ENCODE measurements around the gene LIN7A. TPM values are rescaled to one million over a fixed set of nuclear protein-coding genes. Genes with fewer than 3 reads are reported as not detected.

LIN7A gene
- polyA plus RNA-seq, 10 donors, result 1.9 to 7.0 (median 2.8) TPM

GRCh38 chr12:80860928-80861327 lies 76.8 kb downstream of the LIN7A start:
- DNase-seq, result no peak

DNA sequence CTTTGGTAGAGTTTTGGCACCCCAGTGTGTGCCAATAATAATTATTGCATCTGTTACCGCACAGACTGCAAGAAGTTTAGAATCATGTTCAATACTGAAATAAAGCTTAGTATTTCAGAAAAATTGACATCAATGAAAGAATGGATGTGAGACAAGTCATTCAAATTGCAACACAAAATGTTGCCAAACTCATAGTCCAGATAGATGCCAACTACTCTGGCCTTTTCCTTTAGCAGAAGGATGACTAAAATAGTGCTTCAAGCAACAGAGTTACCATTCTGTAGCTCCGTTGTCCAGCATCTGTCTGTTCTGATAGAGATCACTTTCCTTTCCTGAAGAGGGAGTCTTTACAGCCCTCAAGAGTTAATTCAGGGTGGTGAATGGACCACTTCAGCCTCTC lies 77.5 kb downstream of the LIN7A start:
- DNase-seq, result no peak

DNA sequence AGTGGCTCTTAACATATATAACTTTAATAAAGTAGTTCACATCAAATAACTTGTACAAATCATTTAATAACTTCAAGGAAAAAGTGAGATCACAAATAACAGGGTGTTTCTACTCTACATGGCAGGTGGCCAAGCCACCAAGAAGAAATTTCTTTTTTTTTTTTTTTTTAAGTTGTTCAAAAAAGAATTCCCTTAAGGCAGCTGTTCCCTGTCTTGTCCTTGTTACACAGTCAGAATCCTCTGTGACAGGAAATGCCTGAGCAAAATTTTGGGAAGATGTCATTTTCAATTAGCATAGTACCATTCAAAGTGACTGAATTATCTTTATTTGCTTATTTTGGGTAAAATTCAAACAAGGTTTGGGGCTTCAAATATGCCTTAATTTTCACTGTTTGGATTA lies 79.4 kb downstream of the LIN7A start:
- DNase-seq, result no peak

GRCh38 chr12:80857311-80857710 lies 80.4 kb downstream of the LIN7A start:
- peak in 1 of 3 donors; percentile 41 for DNase-seq

DNA sequence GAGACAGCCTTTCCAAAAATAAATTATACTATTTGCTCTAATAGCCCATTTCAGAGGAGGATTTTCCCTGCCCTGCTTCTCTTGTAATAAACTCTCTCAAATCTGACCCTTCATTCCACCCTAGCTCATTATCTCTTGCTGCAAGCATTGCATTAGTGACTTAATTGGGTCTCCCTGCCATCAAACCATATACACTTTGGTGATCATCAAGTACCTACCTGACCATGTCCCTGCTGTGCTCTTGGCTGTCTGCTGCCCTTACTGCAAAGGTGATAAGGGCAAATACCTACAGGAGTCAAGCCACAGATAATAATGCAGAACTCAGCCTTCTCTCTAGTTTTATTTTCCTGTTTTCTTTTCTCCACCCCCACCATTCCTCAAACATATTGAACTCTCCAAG lies 88.4 kb downstream of the LIN7A start:
- DNase-seq, result no peak

DNA sequence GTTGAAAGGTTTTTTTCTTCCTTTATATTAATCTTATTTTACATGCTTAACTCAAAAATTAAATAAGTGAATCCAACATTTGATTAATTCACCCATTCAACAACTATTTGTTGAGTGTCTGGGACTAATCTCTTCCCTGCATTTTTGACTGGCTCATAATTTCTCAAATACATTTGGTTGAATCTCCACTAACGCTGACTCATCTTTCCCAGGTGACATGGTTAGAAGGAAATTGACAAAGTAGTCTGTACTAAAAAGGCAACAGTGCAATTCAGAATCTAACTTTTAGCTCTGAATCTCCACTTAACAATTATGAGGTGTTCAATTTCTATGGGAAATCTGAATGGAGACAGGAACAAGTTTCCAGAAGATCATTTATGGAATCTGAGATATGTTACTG lies 88.9 kb downstream of the LIN7A start:
- DNase-seq, result no peak

DNA sequence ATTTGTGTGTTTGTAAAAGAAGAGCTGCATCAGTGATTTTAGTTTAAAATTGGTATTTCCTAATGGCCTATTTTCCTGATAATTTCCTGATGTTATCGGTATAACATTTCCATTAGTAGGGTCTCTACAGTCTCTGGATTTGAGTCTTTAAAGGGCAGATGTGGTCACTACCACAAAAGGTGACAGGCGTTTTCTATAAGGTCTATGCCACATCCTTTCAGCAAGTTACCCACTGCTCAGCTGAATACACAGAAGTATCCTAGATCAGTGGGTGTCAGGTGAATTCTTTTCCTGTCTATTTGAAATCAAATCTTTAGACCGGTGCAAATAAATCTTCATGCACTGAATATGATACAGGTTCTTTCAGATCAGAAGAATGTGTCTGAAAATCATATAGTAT lies 90.2 kb downstream of the LIN7A start:
- no peak for DNase-seq

DNA sequence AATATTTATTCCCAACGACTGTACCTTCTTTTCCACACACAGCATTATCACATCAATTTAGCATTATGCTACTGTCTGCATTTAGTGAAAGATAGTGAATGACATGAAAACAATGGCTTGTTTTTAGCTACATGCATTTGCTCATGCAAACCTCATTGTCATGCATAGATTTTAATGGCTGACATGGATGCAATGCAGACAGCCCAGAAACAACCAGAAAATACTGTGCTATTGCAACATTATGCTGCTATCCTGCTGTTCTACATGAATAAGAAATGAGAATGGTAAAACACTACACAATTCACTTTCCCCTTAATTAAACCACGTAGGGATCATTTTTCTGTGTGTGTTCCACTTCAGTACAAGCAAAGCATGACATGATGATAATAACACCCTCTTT lies 90.8 kb downstream of the LIN7A start:
- no peak for DNase-seq

- no peak for DNase-seq
Observed at GRCh38 chr12:80845639-80846038, 92.1 kb downstream of the LIN7A start.

- no peak for DNase-seq
Observed at GRCh38 chr12:80843969-80844368, 93.8 kb downstream of the LIN7A start.

GRCh38 chr12:80838708-80839107 lies 99.0 kb downstream of the LIN7A start:
- no peak for DNase-seq

DNA sequence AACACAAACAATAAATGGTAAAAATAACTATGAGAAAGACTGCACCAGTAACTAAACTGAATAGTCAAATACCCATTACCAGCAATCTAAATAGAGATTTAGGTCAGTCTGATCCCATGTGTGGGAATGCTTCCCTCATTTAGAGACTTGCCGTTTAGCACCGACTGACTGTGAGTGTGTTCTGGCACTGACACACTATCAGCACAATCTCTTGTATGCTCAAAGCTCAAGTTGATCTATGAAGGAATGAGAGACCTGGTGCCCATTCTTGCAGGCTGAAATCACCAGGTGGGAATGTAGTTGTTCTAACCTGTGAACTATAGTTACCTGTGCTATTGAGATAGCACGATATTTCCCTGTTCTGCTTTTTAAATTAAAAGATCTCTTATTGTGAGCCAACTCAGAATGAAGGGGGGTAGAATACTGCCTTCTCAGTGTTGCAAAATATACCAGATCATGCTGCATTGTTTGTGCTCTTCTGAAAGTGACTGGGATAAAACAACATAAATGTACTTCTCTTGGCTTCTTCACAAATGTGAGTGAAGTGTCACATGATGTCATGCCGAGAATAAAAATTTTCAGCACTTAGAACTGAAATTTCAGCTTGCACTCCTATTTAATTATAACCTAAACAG lies 99.6 kb downstream of the LIN7A start:
- no peak for DNase-seq

DNA sequence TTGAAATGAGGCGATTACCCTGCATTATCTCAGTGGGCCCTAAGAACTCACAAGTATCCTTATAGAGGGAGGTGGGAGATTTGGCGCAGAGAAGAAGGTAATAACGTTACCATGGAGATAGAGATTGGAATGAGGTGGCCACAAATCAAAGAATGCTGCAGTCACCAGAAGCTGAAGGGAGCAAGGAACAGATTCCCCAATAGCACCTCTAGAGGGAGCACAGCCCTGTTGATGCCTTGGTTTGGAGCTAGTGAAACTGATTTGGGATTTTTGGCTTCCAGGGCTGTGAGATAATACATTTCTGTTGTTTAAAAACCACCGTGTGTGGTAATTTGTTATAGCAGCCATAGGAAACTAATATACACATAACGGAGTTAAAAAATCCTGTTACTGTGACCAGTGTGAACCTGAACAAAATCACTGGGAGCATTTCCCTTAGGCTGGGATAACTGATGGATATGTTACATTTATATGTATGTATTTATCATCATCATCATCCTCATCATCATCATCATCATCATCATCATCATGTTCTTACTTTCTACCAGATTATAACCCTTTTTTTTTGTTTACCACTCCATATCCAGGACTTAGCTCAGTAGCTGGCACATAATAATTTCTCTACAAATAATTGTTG lies 100.3 kb downstream of the LIN7A start:
- peak; percentile 34 to 59 (median 40) for DNase-seq

- DNase-seq, result no peak
Observed at GRCh38 chr12:80834724-80835123, 103.0 kb downstream of the LIN7A start.

GRCh38 chr12:80830533-80831088 lies 107.1 kb downstream of the LIN7A start:
- no peak for DNase-seq

GRCh38 chr12:80829767-80830166 lies 108.0 kb downstream of the LIN7A start:
- no peak for DNase-seq

DNA sequence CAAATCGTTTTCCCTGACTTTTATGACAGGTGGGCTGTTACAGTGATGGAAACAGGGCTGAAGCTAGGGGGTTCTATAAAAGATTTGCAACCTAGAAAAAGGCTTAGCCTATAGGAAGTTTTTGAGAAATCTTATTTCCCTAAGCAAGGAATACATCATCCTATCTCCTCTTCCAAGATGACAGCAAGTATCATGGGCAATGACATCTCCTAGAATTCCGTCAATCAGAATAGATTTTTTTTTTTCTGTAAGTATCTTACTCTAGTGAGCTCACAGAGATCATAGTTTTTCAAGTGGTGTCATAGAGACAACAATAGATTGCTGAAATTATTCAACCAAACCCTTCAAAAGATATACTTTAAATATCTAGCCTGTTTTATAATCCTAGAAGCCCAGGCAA lies 112.2 kb downstream of the LIN7A start:
- no peak for DNase-seq

DNA sequence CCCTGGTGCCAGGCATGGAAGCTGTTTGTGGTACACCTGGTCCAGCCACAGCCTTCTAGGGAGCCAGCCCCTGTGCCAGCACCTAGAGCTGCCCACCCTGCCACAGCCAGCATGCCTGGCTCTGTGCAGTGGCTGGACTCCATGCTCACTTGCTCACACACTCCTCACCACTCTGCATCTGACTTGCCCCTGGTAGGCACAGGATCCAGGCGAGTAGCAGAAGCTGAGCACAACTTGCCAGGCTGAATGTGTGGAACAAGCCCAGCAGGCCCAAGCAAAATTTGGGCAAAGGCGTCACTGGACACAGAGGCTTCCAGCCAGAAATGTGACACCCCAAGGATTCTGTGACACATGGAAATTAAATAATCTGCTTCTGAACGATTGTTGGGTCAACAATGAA lies 114.3 kb downstream of the LIN7A start:
- no peak for DNase-seq

DNA sequence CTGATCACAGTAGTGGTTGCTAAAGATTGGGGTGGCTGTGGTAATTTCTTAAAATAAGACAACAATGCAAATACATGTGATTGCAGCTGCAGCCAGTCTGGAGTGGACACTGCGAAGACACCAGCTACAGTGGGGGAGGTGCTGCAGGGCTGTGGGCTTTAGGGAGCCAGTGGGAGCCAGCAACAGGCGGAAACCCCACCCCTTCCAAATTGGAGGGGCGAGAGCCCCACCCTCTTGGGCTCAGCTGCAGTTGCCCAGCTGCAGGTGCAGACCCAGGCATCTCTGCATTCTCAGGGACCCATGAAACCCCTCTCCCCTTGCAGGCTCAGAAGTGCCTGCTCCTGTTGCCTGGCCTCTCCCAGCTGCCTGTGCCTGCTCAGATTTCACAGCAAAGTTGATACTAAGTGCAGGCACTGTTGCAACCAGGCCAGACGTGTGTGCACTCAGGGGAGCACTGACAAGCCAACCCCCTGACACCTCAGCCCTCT lies 116.2 kb downstream of the LIN7A start:
- no peak for DNase-seq

DNA sequence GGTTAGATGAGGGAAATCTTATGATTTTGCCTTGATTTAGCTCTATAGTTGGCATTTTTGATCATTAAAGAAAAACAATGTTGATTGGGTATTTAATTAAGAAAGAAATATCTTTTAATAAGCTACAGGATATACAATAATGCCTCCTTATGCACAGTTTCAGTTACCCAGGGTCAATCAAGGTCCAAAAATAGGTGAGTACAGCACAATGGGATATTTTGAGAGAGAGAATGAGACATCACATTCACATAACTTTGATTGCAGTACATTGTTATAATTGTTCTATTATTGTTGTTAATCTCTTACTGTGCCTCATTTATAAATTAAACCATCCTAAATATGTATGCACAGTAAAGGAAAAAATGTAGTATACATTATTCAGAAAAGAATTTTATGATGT lies 118.9 kb downstream of the LIN7A start:
- DNase-seq, result no peak

DNA sequence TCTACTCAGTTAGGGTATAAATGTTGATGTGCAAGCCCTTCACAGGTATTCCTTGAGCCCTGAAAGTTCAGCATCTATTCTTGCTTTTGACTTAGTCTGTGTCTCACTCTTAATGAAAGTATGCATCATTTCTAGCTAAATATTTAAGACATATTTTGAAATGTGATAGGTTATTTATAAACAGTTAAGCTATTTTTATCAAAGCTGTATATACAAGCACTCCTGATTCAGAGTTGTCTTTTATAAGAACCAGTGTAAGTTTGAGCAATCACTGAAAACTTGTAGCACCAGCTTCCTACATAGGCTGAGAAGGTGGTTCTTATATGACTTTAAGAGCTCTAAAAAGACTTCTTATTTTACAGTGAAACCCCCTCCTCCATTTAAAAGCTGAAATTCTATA lies 122.4 kb downstream of the LIN7A start:
- no peak for DNase-seq

DNA sequence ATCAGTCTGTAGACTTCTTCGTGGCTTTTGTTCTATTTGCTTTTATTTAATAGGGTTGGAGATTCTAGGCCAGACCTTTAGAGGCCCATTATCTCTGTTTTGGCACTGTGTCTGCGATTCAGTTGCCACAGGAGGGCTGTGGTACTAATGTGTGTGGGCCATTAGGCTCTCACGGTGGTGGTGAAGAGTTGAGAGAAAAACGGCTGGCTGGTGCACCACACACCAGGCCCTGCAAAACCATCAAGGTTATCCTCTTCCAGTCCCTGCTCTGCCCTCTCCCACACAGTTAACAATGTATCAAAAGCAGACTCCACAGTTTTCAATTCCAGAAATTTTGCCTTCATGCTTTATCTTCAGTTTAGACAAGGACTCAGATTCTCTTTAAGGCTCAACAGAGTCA lies 123.3 kb downstream of the LIN7A start:
- no peak for DNase-seq

DNA sequence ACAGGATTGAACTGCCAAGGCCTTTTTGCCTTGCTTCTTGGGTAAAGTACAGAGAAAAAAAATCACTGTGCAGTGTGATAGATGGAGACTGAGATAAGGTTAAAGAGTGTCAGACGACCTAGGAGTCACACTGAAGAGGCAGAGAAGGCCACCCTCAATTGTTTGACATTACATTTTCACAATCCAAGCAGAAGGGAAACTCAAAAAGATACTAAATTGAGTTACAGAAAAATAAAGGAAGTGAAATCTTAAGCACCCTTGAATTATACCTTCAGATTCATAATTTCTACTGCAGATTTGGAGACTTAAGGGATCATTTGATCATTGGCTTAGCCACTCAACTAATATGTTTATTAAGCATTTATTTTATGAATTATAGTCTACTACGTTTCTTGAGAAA lies 123.9 kb downstream of the LIN7A start:
- no peak for DNase-seq

Measured in muscle of back (tissue), 11 donors.